HepG2 (cell line): ENCODE measurements around the gene SEZ6. TPM values are rescaled to one million over a fixed set of nuclear protein-coding genes. Genes with fewer than 3 reads are reported as not detected.

Experiments
- ELF1 ChIP-seq: sonication (generic); formaldehyde crosslinking; IDR thresholded peaks from 2 replicates; pipeline ENCODE4 v1.4.0; 2020; ENCODE audit warnings: missing genetic modification reagents
- ETV6 ChIP-seq: sonication (generic); formaldehyde crosslinking; conservative IDR thresholded peaks from 2 replicates; pipeline ENCODE4 v1.4.0; 2020; ENCODE audit warnings: missing genetic modification reagents
- HMG20B ChIP-seq: conservative IDR thresholded peaks from 2 replicates; pipeline ENCODE4 v1.6.1; 2016; ENCODE audit warnings: missing genetic modification reagents, missing compliant biosample characterization
- HNF4A ChIP-seq: sonication (generic); formaldehyde crosslinking; IDR thresholded peaks from 2 replicates; pipeline ENCODE4 v1.4.0; 2020; ENCODE audit warnings: missing genetic modification reagents
- KDM1A ChIP-seq: IDR thresholded peaks from 2 replicates; pipeline ENCODE4 v1.6.1; 2016; ENCODE audit warnings: missing compliant biosample characterization
- KLF16 ChIP-seq, 2 experiments: sonication (generic) in 1 of 2; formaldehyde crosslinking in 1 of 2; IDR thresholded peaks; 2 replicates each; pipeline versions ENCODE4 v1.6.1 to v1.8.0; 2016 to 2023; ENCODE audit warnings: missing genetic modification reagents in 2 of 2, missing compliant biosample characterization in 1 of 2
- KMT2A ChIP-seq: sonication (generic); formaldehyde crosslinking; IDR thresholded peaks from 2 replicates; pipeline ENCODE4 v1.4.0; 2020; ENCODE audit warnings: missing genetic modification reagents
- MAX ChIP-seq: IDR thresholded peaks from 2 replicates; pipeline ENCODE4 v1.6.1; 2012; ENCODE audit warnings: inconsistent platforms
- MTF2 ChIP-seq: sonication (generic); formaldehyde crosslinking; IDR thresholded peaks from 2 replicates; pipeline ENCODE4 v1.5.0; 2020; ENCODE audit warnings: missing genetic modification reagents, borderline replicate concordance
- NFYC ChIP-seq: IDR thresholded peaks from 2 replicates; pipeline ENCODE4 v1.6.1; 2016; ENCODE audit warnings: missing genetic modification reagents, missing compliant biosample characterization
- NONO ChIP-seq, 2 experiments: fragments of 450-650 bp in 1 of 2; sonication (generic) in 1 of 2; formaldehyde crosslinking in 1 of 2; IDR thresholded peaks in 1 of 2; conservative IDR thresholded peaks in 1 of 2; 2 replicates each; pipeline versions ENCODE4 v1.6.1 to v1.8.0; 2017 to 2022; ENCODE audit warnings: mild to moderate bottlenecking in 1 of 2, missing genetic modification reagents in 1 of 2, moderate library complexity in 1 of 2
- NRL ChIP-seq: sonication (generic); formaldehyde crosslinking; IDR thresholded peaks from 2 replicates; pipeline ENCODE4 v1.5.0; 2020; ENCODE audit warnings: missing genetic modification reagents, mild to moderate bottlenecking, moderate library complexity, borderline replicate concordance
- RELA ChIP-seq: sonication (generic); formaldehyde crosslinking; IDR thresholded peaks from 2 replicates; pipeline ENCODE4 v1.4.0; 2020; ENCODE audit warnings: missing genetic modification reagents
- SMARCC2 ChIP-seq: fragments of 450-650 bp; IDR thresholded peaks from 2 replicates; pipeline ENCODE4 v1.6.1; 2017; ENCODE audit warnings: antibody characterized with exemption, mild to moderate bottlenecking
- TMF1 ChIP-seq: sonication (generic); formaldehyde crosslinking; IDR thresholded peaks from 2 replicates; pipeline ENCODE4 v1.8.1; 2022; ENCODE audit warnings: low read depth, missing genetic modification reagents
- TOPORS ChIP-seq: sonication (generic); formaldehyde crosslinking; IDR thresholded peaks from 2 replicates; pipeline ENCODE4 v1.8.0; 2023; ENCODE audit warnings: mild to moderate bottlenecking, missing genetic modification reagents
- XBP1 ChIP-seq: sonication (generic); formaldehyde crosslinking; IDR thresholded peaks from 2 replicates; pipeline ENCODE4 v1.5.0; 2020; ENCODE audit warnings: missing genetic modification reagents
- ZIK1 ChIP-seq: sonication (generic); formaldehyde crosslinking; IDR thresholded peaks from 2 replicates; pipeline ENCODE4 v1.5.0; 2020; ENCODE audit warnings: mild to moderate bottlenecking, low read depth, missing genetic modification reagents, borderline replicate concordance
- ZNF225 ChIP-seq: sonication (generic); formaldehyde crosslinking; IDR thresholded peaks from 2 replicates; pipeline ENCODE4 v1.4.0; 2020; ENCODE audit warnings: mild to moderate bottlenecking, missing genetic modification reagents
- ZNF337 ChIP-seq: sonication (generic); formaldehyde crosslinking; IDR thresholded peaks from 2 replicates; pipeline ENCODE4 v1.5.1; 2020; ENCODE audit warnings: missing genetic modification reagents, low read depth, mild to moderate bottlenecking, borderline replicate concordance
- ZNF883 ChIP-seq: sonication (generic); formaldehyde crosslinking; IDR thresholded peaks from 2 replicates; pipeline ENCODE4 v1.5.1; 2020; ENCODE audit warnings: mild to moderate bottlenecking, missing genetic modification reagents; ENCODE audit errors: not compliant biosample characterization
- ZSCAN5A ChIP-seq: sonication (generic); formaldehyde crosslinking; IDR thresholded peaks from 2 replicates; pipeline ENCODE4 v1.8.0; 2022; ENCODE audit warnings: mild to moderate bottlenecking, missing genetic modification reagents, borderline replicate concordance
- polyA plus RNA-seq, 8 experiments: library from polyadenylated mRNA; depleted of rRNA in 3 of 8; stranded (reverse) in 7 of 8; unstranded in 1 of 8; fragments of >200 nt; fragmentation: Illumina TruSeq in 4 of 8; extraction: Trizol in 4 of 8; gene quantifications; 2 replicates each; pipeline versions ENCODE4 v1.2.1 to v1.2.3, GENCODE V29; 2011 to 2016; ENCODE audit warnings: low read depth in 4 of 8, missing spikeins in 1 of 8, mixed read lengths in 1 of 8; ENCODE audit not compliant: insufficient read depth in 1 of 8
- total RNA-seq, 5 experiments: library from RNA; depleted of rRNA; stranded (reverse); fragments of >200 nt; fragmentation: Illumina TruSeq; extraction: Trizol; gene quantifications; 2 replicates each; pipeline ENCODE4 v1.2.3, GENCODE V29; 2016; ENCODE audit warnings: low read depth in 1 of 5

SEZ6 gene
- total and polyA plus RNA-seq, 2 of the 13 experiments (the other 11 are each of a cell fraction or from before 2014, with no cell fraction given): not detected

GRCh38 chr17:28992185-28992584 is 13.6 kb downstream of the SEZ6 start (continued):
- 0 out of 2 replicates have a peak, but pooled peaks have one; percentile 9 for TF ChIP-seq MAX
- no peak for TF ChIP-seq TOPORS
- no peak for TF ChIP-seq NONO (IDR thresholded peaks at IDR 0.05)
- TF ChIP-seq NONO (CRISPR knock-in tag; conservative IDR thresholded peaks at IDR 0.05): 0 out of 2 replicates have a peak, but pooled peaks have one; percentile 21
- TF ChIP-seq KMT2A (CRISPR knock-in tag): no peak
- TF ChIP-seq TMF1 (CRISPR knock-in tag): no peak
- TF ChIP-seq XBP1 (CRISPR knock-in tag): no peak
- TF ChIP-seq HMG20B (CRISPR knock-in tag): no peak
- TF ChIP-seq NFYC (CRISPR knock-in tag): no peak
- no peak for TF ChIP-seq RELA (CRISPR knock-in tag)
- TF ChIP-seq ELF1: no peak
- TF ChIP-seq ZSCAN5A (CRISPR knock-in tag): no peak
- TF ChIP-seq ZNF883: no peak
- no peak for TF ChIP-seq NRL (CRISPR knock-in tag)
- TF ChIP-seq HNF4A: no peak
- TF ChIP-seq ZIK1 (CRISPR knock-in tag): 0 out of 2 replicates have a peak, but pooled peaks have one; percentile 17
- TF ChIP-seq ZNF337 (CRISPR knock-in tag): no peak
- no peak for TF ChIP-seq ZNF225 (CRISPR knock-in tag)
- no peak for TF ChIP-seq ETV6 (CRISPR knock-in tag)
- TF ChIP-seq KDM1A (CRISPR knock-in tag): no peak
- no peak for TF ChIP-seq KLF16 (CRISPR knock-in tag; IDR thresholded peaks at IDR 0.05)
- TF ChIP-seq SMARCC2: no peak
- no peak for TF ChIP-seq MTF2 (CRISPR knock-in tag)
- TF ChIP-seq, all 625 proteins: peak for 8
